ENCODE data around the gene CLDN7. TPM values are rescaled to one million over a fixed set of nuclear protein-coding genes. Genes with fewer than 3 reads are reported as not detected.

Gene CLDN7
- total and polyA plus RNA-seq, 4 donors, result 3.0 to 35.0 (median 19.6) TPM

DNA sequence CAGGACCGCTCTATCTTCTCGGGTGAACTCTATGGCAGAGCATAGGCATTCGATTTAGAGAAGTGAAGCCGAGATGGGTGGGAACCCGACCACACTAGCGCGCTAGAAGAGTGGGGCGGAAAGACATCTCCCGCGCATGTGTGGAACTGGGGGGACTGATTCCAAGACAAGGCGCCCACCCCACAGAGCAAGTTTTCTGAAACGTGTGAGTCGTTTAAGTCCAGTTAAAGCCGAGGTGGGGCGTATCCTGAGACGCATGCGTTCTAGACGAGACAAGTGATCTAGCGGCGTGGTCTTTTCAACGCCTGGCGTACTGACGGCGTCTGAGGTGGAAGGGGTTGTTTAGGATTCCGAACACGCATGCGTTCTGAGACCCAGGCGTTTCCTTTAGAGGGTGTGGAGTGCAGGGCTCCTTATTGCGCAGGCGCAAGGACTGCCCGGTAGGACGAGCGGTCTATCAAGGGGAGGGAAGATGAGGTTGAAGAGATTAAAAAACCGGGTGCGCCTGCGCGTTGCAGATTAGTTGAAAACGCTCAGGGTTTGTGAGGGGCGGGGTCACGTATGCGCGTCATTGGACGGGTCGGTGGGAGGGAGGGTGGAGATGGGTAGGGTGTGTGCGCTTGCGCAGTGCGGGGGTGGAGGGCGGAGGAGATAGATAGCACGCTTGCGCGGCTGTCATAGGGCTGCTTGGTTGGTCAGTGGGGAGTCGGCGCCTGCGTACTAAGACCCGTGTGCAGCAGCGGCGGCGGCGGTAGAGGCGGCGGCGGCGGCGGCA lies 44.8 kb upstream of the CLDN7 start, which contains the start of gene EIF5A:
TSS of gene EIF5A (plus strand) at position 718 of the 775 bp plus-strand sequence. CDS start 2,008 bp downstream, outside the sequence.
- WGBS, result under 1% methylated on average over 64 of the region's 64 CpGs
- TF ChIP-seq JUND (IDR thresholded peaks at IDR 0.05) (peak in 1 of 2 donors; percentile 61), SP1 (IDR thresholded peaks at IDR 0.05) (peak; percentile 75), TAF1 (conservative IDR thresholded peaks at IDR 0.05) (peak; percentile 80), FOXA1 (IDR thresholded peaks at IDR 0.05) (no peak), ATF3 (IDR thresholded peaks at IDR 0.05) (no peak), FOXA2 (IDR thresholded peaks at IDR 0.05) (no peak), RAD21 (IDR thresholded peaks at IDR 0.05) (peak; percentile 5 to 20), YY1 (IDR thresholded peaks at IDR 0.05) (peak; percentile 97), RXRA (IDR thresholded peaks at IDR 0.05) (peak; percentile 67 to 68), GABPA (IDR thresholded peaks at IDR 0.05 in 1 of 2, conservative IDR thresholded peaks at IDR 0.05 in 1 of 2) (peak in 1 of 2 donors; percentile 79), EGR1 (IDR thresholded peaks at IDR 0.05; ENCODE audit: low read depth in 2 of 2) (peak; percentile 98 to 100), HNF4G (IDR thresholded peaks at IDR 0.05) (no peak), HNF4A (conservative IDR thresholded peaks at IDR 0.05) (peak; percentile 28 to 40), MAX (IDR thresholded peaks at IDR 0.05) (peak; percentile 93), CTCF (IDR thresholded peaks at IDR 0.05; ENCODE audit: low read depth, low read length, missing input control) (no peak), NR2F2 (IDR thresholded peaks at IDR 0.05) (no peak)
- TF ChIP-seq, protein P1, sequence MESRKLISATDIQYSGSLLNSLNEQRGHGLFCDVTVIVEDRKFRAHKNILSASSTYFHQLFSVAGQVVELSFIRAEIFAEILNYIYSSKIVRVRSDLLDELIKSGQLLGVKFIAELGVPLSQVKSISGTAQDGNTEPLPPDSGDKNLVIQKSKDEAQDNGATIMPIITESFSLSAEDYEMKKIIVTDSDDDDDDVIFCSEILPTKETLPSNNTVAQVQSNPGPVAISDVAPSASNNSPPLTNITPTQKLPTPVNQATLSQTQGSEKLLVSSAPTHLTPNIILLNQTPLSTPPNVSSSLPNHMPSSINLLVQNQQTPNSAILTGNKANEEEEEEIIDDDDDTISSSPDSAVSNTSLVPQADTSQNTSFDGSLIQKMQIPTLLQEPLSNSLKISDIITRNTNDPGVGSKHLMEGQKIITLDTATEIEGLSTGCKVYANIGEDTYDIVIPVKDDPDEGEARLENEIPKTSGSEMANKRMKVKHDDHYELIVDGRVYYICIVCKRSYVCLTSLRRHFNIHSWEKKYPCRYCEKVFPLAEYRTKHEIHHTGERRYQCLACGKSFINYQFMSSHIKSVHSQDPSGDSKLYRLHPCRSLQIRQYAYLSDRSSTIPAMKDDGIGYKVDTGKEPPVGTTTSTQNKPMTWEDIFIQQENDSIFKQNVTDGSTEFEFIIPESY (IDR thresholded peaks at IDR 0.05), result peak; percentile 83
- TF ChIP-seq, protein P2, sequence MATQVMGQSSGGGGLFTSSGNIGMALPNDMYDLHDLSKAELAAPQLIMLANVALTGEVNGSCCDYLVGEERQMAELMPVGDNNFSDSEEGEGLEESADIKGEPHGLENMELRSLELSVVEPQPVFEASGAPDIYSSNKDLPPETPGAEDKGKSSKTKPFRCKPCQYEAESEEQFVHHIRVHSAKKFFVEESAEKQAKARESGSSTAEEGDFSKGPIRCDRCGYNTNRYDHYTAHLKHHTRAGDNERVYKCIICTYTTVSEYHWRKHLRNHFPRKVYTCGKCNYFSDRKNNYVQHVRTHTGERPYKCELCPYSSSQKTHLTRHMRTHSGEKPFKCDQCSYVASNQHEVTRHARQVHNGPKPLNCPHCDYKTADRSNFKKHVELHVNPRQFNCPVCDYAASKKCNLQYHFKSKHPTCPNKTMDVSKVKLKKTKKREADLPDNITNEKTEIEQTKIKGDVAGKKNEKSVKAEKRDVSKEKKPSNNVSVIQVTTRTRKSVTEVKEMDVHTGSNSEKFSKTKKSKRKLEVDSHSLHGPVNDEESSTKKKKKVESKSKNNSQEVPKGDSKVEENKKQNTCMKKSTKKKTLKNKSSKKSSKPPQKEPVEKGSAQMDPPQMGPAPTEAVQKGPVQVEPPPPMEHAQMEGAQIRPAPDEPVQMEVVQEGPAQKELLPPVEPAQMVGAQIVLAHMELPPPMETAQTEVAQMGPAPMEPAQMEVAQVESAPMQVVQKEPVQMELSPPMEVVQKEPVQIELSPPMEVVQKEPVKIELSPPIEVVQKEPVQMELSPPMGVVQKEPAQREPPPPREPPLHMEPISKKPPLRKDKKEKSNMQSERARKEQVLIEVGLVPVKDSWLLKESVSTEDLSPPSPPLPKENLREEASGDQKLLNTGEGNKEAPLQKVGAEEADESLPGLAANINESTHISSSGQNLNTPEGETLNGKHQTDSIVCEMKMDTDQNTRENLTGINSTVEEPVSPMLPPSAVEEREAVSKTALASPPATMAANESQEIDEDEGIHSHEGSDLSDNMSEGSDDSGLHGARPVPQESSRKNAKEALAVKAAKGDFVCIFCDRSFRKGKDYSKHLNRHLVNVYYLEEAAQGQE (IDR thresholded peaks at IDR 0.05), result peak; percentile 92
- Histone ChIP-seq H3K4me3 (ENCODE audit: low read depth in 1 of 3, low read length in 3 of 3) (peak within 1 kb of the TSS; percentile 92 to 95 (median 93)), H3K4me1 (ENCODE audit: control insufficient read depth in 4 of 4, insufficient read depth in 4 of 4, low read length in 3 of 4) (peaks cover 7 to 28% (median 19%) of the 10 kb centered on the region in 4 donors), H3K9ac (ENCODE audit: low read depth in 1 of 2, low read length in 2 of 2) (peak within 1 kb of the TSS; percentile 85 to 96), H3K9me3 (ENCODE audit: control insufficient read depth in 4 of 4, low read length in 3 of 4) (no peaks in the 10 kb centered on the region), H3K27me3 (ENCODE audit: control insufficient read depth in 4 of 4, insufficient read depth in 4 of 4, low read length in 3 of 4) (no peaks in the 10 kb centered on the region), H3K36me3 (ENCODE audit: control insufficient read depth in 4 of 4, insufficient read depth in 3 of 4, low read depth in 1 of 4, low read length in 3 of 4) (peaks cover 12 to 24% (median 23%) of the 10 kb centered on the region in 4 donors), H3K27ac (ENCODE audit: low read depth in 1 of 2, low read length in 2 of 2) (peak within 1 kb of the TSS; percentile 96 to 99)
- peak; percentile 100 for DNase-seq (ENCODE audit: low spot score)

Data from liver (tissue), 9 donors.